Stimulated activated naive CD8-positive, alpha-beta T cell treated with anti-CD3 and anti-CD28 coated beads, Interleukin-15, Interleukin-2, amounts not matched to agents 100 ng/mL and 50 ng/mL, for 24 hours (primary cell): ENCODE data around the gene RAP1GAP2.
A peak's percentile ranks its signal among the peaks of the same experiment; 100 is the strongest.

Source experiments
- H3K27ac Mint-ChIP-seq: one replicate; pipeline ENCODE4 v1.8.0; 2021; ENCODE audit warnings: mild to moderate bottlenecking, mixed read lengths
- H3K27me3 Mint-ChIP-seq: one replicate; pipeline ENCODE4 v1.8.0; 2021; ENCODE audit warnings: mixed read lengths
- H3K36me3 Mint-ChIP-seq: one replicate; pipeline ENCODE4 v1.8.0; 2021; ENCODE audit warnings: low read depth, mixed read lengths
- H3K4me1 Mint-ChIP-seq: one replicate; pipeline ENCODE4 v1.8.0; 2021; ENCODE audit warnings: low read depth, mixed read lengths
- H3K4me3 Mint-ChIP-seq: one replicate; pipeline ENCODE4 v1.8.0; 2021; ENCODE audit warnings: mild to moderate bottlenecking, mixed read lengths
- H3K9me3 Mint-ChIP-seq: one replicate; pipeline ENCODE4 v1.8.0; 2021; ENCODE audit warnings: mixed read lengths

RAP1GAP2 gene

DNA sequence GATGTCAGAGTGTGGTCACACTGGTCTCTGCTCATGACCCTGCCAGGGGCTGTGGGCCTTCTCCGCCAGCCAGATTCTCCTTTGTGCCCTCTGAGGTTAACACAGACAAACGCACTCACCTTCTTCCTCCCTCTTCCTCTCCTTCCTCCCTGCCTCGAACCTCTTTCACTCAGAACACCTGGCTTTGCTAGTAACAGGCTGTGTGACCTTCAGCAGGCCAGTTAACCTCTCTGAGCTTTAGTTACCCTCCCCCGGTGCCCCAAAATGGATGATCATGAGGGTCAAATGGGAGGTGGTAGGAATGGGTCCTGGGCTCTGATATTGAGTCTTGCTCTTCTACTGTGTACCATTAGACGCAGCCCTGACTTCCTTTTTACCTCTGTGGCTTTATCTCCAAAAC is 140.1 kb downstream of the RAP1GAP2 start:
- H3K4me1 Mint-ChIP-seq = peaks cover 7% of the 10 kb centered on the region
- no peak overlapping the region for H3K27ac Mint-ChIP-seq
- H3K27me3 Mint-ChIP-seq = no peaks in the 10 kb centered on the region
- H3K4me3 Mint-ChIP-seq = no peak overlapping the region
- H3K36me3 Mint-ChIP-seq = no peaks in the 10 kb centered on the region
- no peaks in the 10 kb centered on the region for H3K9me3 Mint-ChIP-seq

DNA sequence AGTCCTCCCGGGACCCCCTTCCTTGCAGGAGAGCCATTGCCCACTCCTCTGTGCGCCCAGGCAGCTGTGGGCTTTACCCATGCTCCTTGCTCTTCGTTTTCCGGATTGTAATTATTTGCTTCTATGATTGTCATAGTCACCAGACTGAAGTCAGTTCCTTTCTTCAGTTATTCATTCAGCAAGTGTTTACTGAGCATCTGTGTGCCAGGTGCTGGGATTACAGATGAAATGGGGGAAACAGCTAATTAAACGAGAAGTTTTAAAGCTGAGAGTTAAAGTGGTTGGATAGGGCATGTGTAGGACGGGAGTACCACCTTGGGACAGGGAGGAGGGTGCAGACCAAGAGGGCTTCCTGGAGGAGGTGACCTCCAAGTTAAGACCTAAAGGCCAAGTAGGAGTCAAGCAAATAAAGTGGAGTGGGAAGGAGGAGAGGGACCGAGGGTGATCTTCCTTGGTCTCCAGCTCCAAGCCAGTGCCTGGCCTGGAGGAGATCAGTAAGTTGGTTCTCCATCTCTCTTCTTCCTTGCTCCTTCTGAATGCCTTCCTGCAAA is 140.6 kb downstream of the RAP1GAP2 start:
- no peaks in the 10 kb centered on the region for H3K36me3 Mint-ChIP-seq

DNA sequence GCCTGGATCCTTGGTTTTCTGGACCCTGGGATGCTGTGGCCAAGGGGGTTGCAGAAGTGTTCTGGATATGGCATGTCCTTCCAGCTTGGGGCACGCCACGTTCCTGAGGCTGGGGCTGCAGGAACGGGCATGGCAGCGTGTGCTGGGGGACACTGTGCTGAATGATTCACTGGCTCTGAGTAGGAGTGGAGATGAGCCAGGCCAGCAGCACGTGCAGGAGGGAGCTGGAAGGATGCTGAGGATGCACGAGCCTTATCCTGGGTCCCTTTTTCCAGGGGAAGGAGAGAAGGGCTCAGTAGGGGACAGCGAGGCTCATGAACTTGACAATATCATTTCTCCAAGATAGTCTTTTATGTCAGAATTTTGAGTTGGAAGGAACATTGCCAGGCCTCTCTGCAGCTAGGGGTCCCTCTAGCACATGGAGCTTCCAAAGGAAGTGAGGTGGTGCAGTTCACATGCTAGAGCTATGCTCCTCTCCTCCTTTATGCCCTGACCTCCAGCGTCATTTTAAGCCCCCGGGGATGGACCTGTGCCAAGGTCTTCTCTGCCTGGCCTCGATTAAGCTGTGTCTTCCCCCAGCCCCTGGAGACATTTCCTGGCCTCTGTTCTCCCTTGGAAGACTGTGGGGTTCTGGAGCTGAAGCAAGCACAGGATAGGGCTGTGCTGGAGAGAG is 141.2 kb downstream of the RAP1GAP2 start:
- H3K27ac Mint-ChIP-seq = peak overlapping the region; percentile 58
- no peaks in the 10 kb centered on the region for H3K36me3 Mint-ChIP-seq
- no peaks in the 10 kb centered on the region for H3K9me3 Mint-ChIP-seq
- H3K4me3 Mint-ChIP-seq = no peak overlapping the region
- H3K27me3 Mint-ChIP-seq = no peaks in the 10 kb centered on the region
- peaks cover 6% of the 10 kb centered on the region for H3K4me1 Mint-ChIP-seq

More for the DNA sequence above, 140.6 kb downstream of the RAP1GAP2 start:
- no peak overlapping the region for H3K27ac Mint-ChIP-seq
- peaks cover 6% of the 10 kb centered on the region for H3K4me1 Mint-ChIP-seq
- no peaks in the 10 kb centered on the region for H3K27me3 Mint-ChIP-seq
- no peak overlapping the region for H3K4me3 Mint-ChIP-seq
- H3K9me3 Mint-ChIP-seq = no peaks in the 10 kb centered on the region

GRCh38 chr17:2939714-2940351 is 143.6 kb downstream of the RAP1GAP2 start:
- Mint-ChIP-seq H3K27ac (no peak overlapping the region), H3K4me1 (peaks cover 24% of the 10 kb centered on the region)

GRCh38 chr17:2940352-2940751 is 144.1 kb downstream of the RAP1GAP2 start:
- peaks cover 6% of the 10 kb centered on the region for H3K27me3 Mint-ChIP-seq
- no peak overlapping the region for H3K27ac Mint-ChIP-seq
- H3K36me3 Mint-ChIP-seq = no peaks in the 10 kb centered on the region
- no peak overlapping the region for H3K4me3 Mint-ChIP-seq
- H3K4me1 Mint-ChIP-seq = peaks cover 28% of the 10 kb centered on the region
- no peaks in the 10 kb centered on the region for H3K9me3 Mint-ChIP-seq

More at GRCh38 chr17:2939714-2940351, 143.6 kb downstream of the RAP1GAP2 start:
- H3K9me3 Mint-ChIP-seq = no peaks in the 10 kb centered on the region
- peaks cover 4% of the 10 kb centered on the region for H3K27me3 Mint-ChIP-seq
- no peak overlapping the region for H3K4me3 Mint-ChIP-seq
- no peaks in the 10 kb centered on the region for H3K36me3 Mint-ChIP-seq

DNA sequence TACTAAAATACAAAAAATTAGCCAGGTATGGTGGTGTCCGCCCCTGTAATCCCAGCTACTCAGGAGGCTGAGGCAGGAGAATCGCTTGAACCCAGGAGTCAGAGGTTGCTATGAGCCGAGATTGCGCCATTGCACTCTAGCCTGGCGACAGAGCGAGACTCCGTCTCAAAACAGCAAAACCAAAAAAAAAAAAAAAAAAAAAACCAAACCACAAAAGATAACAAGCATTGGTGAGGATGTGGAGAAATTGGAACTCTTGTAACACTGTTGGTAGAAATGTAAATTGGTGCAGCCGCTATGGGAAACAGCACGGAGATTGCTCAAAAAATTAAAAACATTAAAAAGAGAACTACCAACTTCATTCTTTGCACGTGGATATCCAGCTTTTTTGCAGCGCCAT is 147.7 kb downstream of the RAP1GAP2 start:
- Mint-ChIP-seq H3K4me3 (no peak overlapping the region), H3K36me3 (no peaks in the 10 kb centered on the region), H3K9me3 (no peaks in the 10 kb centered on the region), H3K4me1 (peaks cover 30% of the 10 kb centered on the region), H3K27me3 (peaks cover 6% of the 10 kb centered on the region), H3K27ac (no peak overlapping the region)

- Mint-ChIP-seq H3K27ac (no peak overlapping the region), H3K36me3 (no peaks in the 10 kb centered on the region), H3K4me3 (no peak overlapping the region), H3K27me3 (peaks cover 6% of the 10 kb centered on the region), H3K4me1 (peaks cover 30% of the 10 kb centered on the region), H3K9me3 (no peaks in the 10 kb centered on the region)
These were observed 149.1 kb downstream of the RAP1GAP2 start for GRCh38 chr17:2945299-2945698.

GRCh38 chr17:2946144-2946543 is 149.9 kb downstream of the RAP1GAP2 start:
- Mint-ChIP-seq H3K4me1 (peaks cover 30% of the 10 kb centered on the region), H3K9me3 (no peaks in the 10 kb centered on the region), H3K4me3 (no peak overlapping the region), H3K36me3 (no peaks in the 10 kb centered on the region), H3K27ac (no peak overlapping the region), H3K27me3 (peaks cover 6% of the 10 kb centered on the region)

DNA sequence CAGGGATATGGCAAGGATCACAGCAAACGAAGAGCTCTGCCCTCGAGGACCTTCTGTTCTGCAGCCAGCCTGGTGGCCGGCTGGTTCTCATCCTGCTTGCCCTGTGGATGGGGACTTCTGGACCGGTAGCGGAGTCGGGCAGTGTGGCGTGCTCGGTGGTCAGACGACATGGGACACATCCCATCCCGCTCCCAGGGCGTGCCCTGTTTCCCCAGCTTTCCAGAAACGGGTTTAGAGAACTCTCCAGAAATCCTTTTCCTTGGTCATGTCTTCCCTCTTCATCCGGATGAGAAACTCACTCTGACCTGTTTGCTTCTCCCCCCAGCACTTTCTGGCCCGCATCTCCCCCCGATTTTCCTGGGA is 151.3 kb downstream of the RAP1GAP2 start:
- H3K27ac Mint-ChIP-seq = no peak overlapping the region
- H3K4me1 Mint-ChIP-seq = peaks cover 30% of the 10 kb centered on the region
- no peak overlapping the region for H3K4me3 Mint-ChIP-seq
- no peaks in the 10 kb centered on the region for H3K36me3 Mint-ChIP-seq
- H3K9me3 Mint-ChIP-seq = no peaks in the 10 kb centered on the region
- peaks cover 6% of the 10 kb centered on the region for H3K27me3 Mint-ChIP-seq

DNA sequence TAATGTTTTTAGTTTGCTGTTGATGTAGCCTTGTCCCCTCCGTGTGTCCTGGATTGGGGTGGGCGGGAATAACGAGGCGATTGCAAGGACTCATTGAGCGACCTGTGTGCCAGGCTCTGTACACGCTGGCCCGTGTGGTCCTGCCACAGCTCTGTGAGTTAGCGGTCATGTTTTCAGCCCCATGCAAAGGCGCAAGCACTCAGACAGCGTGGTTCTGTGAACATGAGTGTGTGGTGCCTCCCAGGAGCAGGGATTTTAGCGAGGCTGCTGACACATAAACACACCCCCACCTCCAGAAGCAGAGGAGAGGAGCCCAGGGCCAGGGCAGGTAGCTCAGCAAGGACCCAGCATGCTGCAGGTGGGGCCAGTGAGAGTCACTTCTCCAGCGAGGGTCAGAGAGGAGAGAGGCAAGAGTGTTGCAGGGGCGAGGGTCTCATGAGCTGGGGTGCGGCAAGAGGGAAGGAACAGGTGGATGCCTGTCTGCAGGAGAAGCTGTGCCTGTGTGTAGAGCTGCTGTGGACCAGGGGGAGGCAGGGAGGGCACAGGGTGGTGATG is 151.8 kb downstream of the RAP1GAP2 start:
- H3K27me3 Mint-ChIP-seq = peaks cover 7% of the 10 kb centered on the region
- H3K9me3 Mint-ChIP-seq = no peaks in the 10 kb centered on the region
- H3K4me1 Mint-ChIP-seq = peaks cover 28% of the 10 kb centered on the region
- H3K36me3 Mint-ChIP-seq = no peaks in the 10 kb centered on the region
- H3K27ac Mint-ChIP-seq = no peak overlapping the region
- no peak overlapping the region for H3K4me3 Mint-ChIP-seq

DNA sequence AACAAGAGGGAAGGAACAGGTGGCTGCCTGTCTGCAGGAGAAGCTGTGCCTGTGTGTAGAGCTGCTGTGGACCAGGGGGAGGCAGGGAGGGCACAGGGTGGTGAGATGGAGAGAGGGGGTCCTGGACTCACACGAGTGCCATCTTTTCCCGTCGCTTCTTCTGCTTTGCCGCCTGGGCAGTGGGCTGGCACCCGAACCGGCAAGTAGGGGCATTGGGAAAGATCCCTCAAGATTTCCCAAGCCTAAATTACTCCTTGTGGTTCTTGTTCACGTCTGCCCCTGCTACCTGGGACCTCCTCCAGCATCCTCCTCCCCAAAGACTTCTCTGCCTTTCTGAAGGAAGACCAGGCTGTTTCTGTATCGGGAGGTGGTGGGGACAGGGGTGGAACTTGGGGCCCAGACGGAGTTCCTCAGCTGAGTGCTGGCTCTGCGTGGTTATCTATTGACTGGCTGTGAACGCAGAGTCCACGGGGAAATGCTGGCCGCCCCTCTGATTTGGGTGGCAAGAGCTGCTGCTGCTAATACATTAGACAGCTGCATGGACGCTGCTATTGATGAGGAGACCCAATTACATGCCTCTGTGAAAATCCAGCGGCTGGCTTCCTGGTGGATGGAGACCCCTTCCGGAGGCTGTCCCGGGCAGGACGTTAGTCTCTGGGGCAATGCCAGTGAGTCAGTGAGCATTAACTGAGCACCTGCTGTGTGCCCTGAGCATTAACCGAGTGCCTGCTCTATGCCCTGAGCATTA is 152.7 kb downstream of the RAP1GAP2 start:
- peaks cover 10% of the 10 kb centered on the region for H3K27me3 Mint-ChIP-seq
- H3K36me3 Mint-ChIP-seq = no peaks in the 10 kb centered on the region
- no peaks in the 10 kb centered on the region for H3K9me3 Mint-ChIP-seq
- H3K4me3 Mint-ChIP-seq = no peak overlapping the region
- peaks cover 20% of the 10 kb centered on the region for H3K4me1 Mint-ChIP-seq
- no peak overlapping the region for H3K27ac Mint-ChIP-seq

DNA sequence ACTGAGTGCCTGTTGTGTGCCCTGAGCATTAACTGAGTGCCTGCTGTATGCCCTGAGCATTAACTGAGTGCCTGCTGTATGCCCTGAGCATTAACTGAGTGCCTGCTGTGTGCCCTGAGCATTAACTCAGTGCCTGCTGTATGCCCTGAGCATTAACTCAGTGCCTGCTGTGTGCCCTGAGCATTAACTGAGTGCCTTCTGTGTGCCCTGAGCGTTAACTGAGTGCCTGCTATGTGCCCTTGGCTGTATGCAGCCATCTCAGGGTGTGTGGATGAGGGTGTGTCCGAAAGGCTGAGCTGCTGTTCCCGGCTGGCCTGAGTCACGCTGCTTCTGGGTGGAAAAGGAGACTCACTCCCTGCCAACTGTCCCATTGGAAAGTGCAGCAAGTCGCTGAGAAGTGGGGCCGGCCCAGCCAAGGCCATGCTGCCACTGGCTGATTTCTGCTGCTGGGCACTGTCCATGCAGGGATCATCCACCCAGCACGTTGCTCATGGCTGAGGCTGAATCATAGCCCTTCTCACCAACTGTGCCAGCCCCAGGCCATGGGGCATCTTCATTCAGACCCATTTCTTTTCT is 153.3 kb downstream of the RAP1GAP2 start:
- Mint-ChIP-seq H3K4me3 (no peak overlapping the region), H3K9me3 (no peaks in the 10 kb centered on the region), H3K27me3 (peaks cover 6% of the 10 kb centered on the region), H3K36me3 (no peaks in the 10 kb centered on the region), H3K27ac (no peak overlapping the region), H3K4me1 (peaks cover 13% of the 10 kb centered on the region)

DNA sequence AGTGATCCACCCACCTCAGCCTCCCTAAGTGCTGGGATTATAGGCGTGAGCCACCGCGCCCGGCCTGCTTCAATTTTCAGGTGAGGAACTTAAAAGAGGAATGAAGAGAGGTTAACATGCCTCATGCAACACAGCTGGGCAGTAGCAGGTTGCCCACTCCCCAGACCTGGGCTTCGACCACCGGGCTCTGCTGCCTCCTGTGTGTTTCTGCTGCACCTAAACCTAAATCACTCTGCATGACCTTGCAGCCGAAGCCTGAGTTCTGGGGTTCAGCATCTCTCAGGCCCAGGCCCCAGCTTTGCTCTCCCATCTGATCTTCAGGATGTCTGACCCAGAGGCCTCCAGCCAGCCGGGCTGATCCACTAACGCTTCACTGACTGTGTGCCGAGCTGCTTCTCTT is 154.6 kb downstream of the RAP1GAP2 start:
- Mint-ChIP-seq H3K36me3 (no peaks in the 10 kb centered on the region), H3K4me1 (peaks cover 17% of the 10 kb centered on the region), H3K9me3 (no peaks in the 10 kb centered on the region), H3K27ac (no peak overlapping the region), H3K27me3 (peaks cover 10% of the 10 kb centered on the region), H3K4me3 (no peak overlapping the region)

DNA sequence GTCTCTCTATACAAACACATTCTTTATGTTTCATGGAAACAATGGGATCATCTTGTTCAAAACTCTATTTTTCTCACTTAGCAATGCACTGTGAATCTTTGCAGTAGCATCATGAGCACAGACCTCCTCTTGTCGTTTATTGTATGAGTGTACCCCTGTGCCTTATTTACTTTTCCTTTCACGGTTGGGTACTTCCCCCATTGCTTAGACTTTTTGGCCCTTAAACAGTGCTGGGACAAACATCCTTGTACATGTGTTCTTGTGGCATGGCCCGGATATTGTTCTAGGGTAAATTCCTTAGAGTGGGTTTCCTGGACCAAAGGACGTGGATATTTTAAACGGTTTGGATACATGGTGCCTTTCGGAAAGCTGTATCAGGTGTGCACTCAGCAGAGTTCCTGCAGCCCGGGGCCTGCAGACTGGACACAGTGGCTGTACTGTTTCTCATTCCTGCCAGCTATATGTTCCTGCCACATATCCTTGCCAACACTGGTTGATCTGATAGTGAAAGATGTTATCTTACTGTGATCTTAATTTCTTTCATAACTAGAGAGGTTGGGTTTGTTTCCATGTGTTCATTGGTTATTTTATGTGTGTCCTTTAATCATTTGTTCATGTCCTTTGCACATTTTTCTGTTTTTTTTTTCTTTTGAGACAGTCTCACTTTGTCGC is 156.1 kb downstream of the RAP1GAP2 start:
- H3K27ac Mint-ChIP-seq = no peak overlapping the region
- H3K4me3 Mint-ChIP-seq = no peak overlapping the region
- H3K9me3 Mint-ChIP-seq = no peaks in the 10 kb centered on the region
- peaks cover 15% of the 10 kb centered on the region for H3K4me1 Mint-ChIP-seq
- H3K27me3 Mint-ChIP-seq = peaks cover 13% of the 10 kb centered on the region
- H3K36me3 Mint-ChIP-seq = no peaks in the 10 kb centered on the region
